HEK293T (cell line): ENCODE data around the gene GRK6.

Experiments
- CTCF ChIA-PET: fragments of 350-600 bp; formaldehyde crosslinking; extraction: SDS; loops from one replicate; lab custom pipeline; 2021; ENCODE audit warnings: antibody characterized with exemption, inconsistent platforms; lab: Yijun Ruan, JAX
- POLR2A ChIA-PET: fragments of 350-600 bp; formaldehyde crosslinking; extraction: SDS; loops from one replicate; lab custom pipeline; 2020; ENCODE audit warnings: antibody characterized with exemption, inconsistent platforms; lab: Yijun Ruan, JAX
- DNase-seq: peaks from one replicate; pipeline ENCODE4 v3.0.0; 2012; ENCODE audit warnings: mixed read lengths; ENCODE audit errors: extremely low spot score
- ARNT ChIP-seq: fragments of 450-650 bp; IDR thresholded peaks from 2 replicates; pipeline ENCODE4 v1.6.1; 2017; ENCODE audit warnings: mild to moderate bottlenecking
- BHLHE40 ChIP-seq: fragments of 450-650 bp; IDR thresholded peaks from 2 replicates; pipeline ENCODE4 v1.6.1; 2016; ENCODE audit warnings: mild to moderate bottlenecking, moderate library complexity, borderline replicate concordance
- CTBP1 ChIP-seq: fragments of 450-650 bp; IDR thresholded peaks from 2 replicates; pipeline ENCODE4 v1.6.1; 2016; ENCODE audit warnings: borderline replicate concordance
- ELF4 ChIP-seq: fragments of 450-650 bp; IDR thresholded peaks from 2 replicates; pipeline ENCODE4 v1.6.1; 2017; ENCODE audit warnings: antibody characterized with exemption
- FOXA1 ChIP-seq: fragments of 450-650 bp; IDR thresholded peaks from 2 replicates; pipeline ENCODE4 v1.6.1; 2016; ENCODE audit warnings: mild to moderate bottlenecking
- FOXK2 ChIP-seq: fragments of 450-650 bp; IDR thresholded peaks from 2 replicates; pipeline ENCODE4 v1.6.1; 2016; ENCODE audit warnings: mild to moderate bottlenecking
- FOXM1 ChIP-seq: fragments of 450-650 bp; IDR thresholded peaks from 2 replicates; pipeline ENCODE4 v1.6.1; 2017; ENCODE audit warnings: mild to moderate bottlenecking, borderline replicate concordance
- HDGF ChIP-seq: fragments of 450-650 bp; IDR thresholded peaks from 2 replicates; pipeline ENCODE4 v1.6.1; 2017; ENCODE audit warnings: antibody characterized with exemption, borderline replicate concordance
- L3MBTL2 ChIP-seq: fragments of 450-650 bp; conservative IDR thresholded peaks from 2 replicates; pipeline ENCODE4 v1.6.1; 2016; ENCODE audit warnings: mild to moderate bottlenecking
- LEF1 ChIP-seq: fragments of 450-650 bp; IDR thresholded peaks from 2 replicates; pipeline ENCODE4 v1.6.1; 2017; ENCODE audit warnings: mild to moderate bottlenecking, borderline replicate concordance
- NFRKB ChIP-seq: fragments of 450-650 bp; IDR thresholded peaks from 2 replicates; pipeline ENCODE4 v1.6.1; 2016; ENCODE audit warnings: mild to moderate bottlenecking, moderate library complexity
- PKNOX1 ChIP-seq: fragments of 450-650 bp; IDR thresholded peaks from 2 replicates; pipeline ENCODE4 v1.6.1; 2016
- SP1 ChIP-seq: fragments of 450-650 bp; IDR thresholded peaks from 2 replicates; pipeline ENCODE4 v1.6.1; 2017
- SUZ12 ChIP-seq: fragments of 450-650 bp; IDR thresholded peaks from 2 replicates; pipeline ENCODE4 v1.6.1; 2016; ENCODE audit warnings: mild to moderate bottlenecking
- TARDBP ChIP-seq: fragments of 450-650 bp; IDR thresholded peaks from 2 replicates; pipeline ENCODE4 v1.6.1; 2016
- ZNF384 ChIP-seq: fragments of 450-650 bp; IDR thresholded peaks from 2 replicates; pipeline ENCODE4 v1.6.1; 2016

GRK6 gene

GRCh38 chr5:177427919-177428573 is 1.6 kb downstream of the GRK6 start:
- CTCF ChIA-PET = interaction anchor here (0.6 to 3.2 kb wide), 4 partner anchors 10 to 24 kb away, joined by 3 to 23 read pairs (median 4); no protein-coding TSS in a partner anchor
- POLR2A ChIA-PET = interaction anchor here (0.6 to 4.7 kb wide), 13 partner anchors 9 to 115 kb away, joined by 3 to 69 read pairs (median 6); partner anchors contain the start of genes F12 and PRR7
- TF ChIP-seq PKNOX1 = no peak
- no peak for TF ChIP-seq CTBP1
- TF ChIP-seq SP1 = no peak
- TF ChIP-seq SUZ12 = no peak
- no peak for TF ChIP-seq HDGF
- TF ChIP-seq BHLHE40 = no peak
- TF ChIP-seq LEF1 = no peak
- no peak for TF ChIP-seq TARDBP
- no peak for TF ChIP-seq L3MBTL2
- no peak for TF ChIP-seq ARNT
- no peak for TF ChIP-seq ZNF384
- no peak for TF ChIP-seq FOXA1
- DNase-seq = no peak

DNA sequence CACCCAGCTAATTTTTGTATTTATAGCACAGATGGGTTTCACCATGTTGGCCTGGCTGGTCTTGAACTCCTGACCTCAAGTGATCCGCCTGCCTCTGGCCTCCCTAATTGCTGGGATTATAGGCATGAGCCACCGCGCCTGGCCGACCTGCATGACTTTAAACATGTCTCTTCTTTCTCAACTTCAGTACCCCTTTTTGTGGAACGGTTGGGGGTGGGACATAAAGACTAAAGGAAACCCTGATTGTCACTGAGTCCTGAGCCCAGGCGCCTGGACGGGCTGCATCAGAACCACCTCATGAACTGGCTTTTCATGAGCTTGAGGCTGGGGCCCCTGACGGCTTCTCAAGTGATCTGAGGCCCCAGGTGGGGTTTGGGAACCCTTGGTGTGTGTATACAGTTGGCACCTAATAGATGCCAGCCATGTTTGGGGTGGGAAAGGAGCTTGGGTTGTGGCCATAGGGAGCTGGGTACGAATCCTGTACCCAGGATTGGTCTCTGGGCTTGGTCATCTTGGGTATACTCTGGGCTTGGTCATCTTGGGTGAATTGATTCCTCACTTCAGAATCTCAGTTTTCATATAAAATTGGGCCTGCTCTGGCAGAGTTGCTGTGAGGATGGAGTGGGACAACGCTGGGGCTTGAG is 2.2 kb downstream of the GRK6 start:
- DNase-seq = no peak
- ChIA-PET CTCF (interaction anchor here (0.6 to 0.8 kb wide), 2 partner anchors 13 to 25 kb away, joined by 3 read pairs; no protein-coding TSS in a partner anchor), POLR2A (interaction anchor here (0.6 to 1.9 kb wide), 5 partner anchors 13 to 76 kb away, joined by 3 to 8 read pairs (median 3); no protein-coding TSS in a partner anchor)
- no peak for TF ChIP-seq LEF1
- TF ChIP-seq ELF4 = no peak
- no peak for TF ChIP-seq NFRKB
- TF ChIP-seq FOXM1 = no peak
- no peak for TF ChIP-seq ZNF384
- TF ChIP-seq SUZ12 = no peak
- TF ChIP-seq FOXA1 = no peak
- TF ChIP-seq ARNT = no peak
- TF ChIP-seq TARDBP = no peak
- TF ChIP-seq FOXK2 = no peak
- no peak for TF ChIP-seq SP1
- no peak for TF ChIP-seq BHLHE40
- TF ChIP-seq CTBP1 = no peak
- no peak for TF ChIP-seq PKNOX1
- TF ChIP-seq HDGF = no peak
- no peak for TF ChIP-seq L3MBTL2

GRCh38 chr5:177429248-177430040 is 3.0 kb downstream of the GRK6 start:
- no peak for DNase-seq
- TF ChIP-seq CTBP1 = no peak
- no peak for TF ChIP-seq FOXK2
- TF ChIP-seq FOXM1 = no peak
- TF ChIP-seq LEF1 = no peak
- TF ChIP-seq NFRKB = no peak
- TF ChIP-seq ELF4 = no peak
- TF ChIP-seq L3MBTL2 = no peak
- TF ChIP-seq ZNF384 = no peak
- no peak for TF ChIP-seq FOXA1
- no peak for TF ChIP-seq BHLHE40
- no peak for TF ChIP-seq PKNOX1
- TF ChIP-seq SUZ12 = no peak
- TF ChIP-seq SP1 = no peak
- TF ChIP-seq ARNT = no peak
- no peak for TF ChIP-seq TARDBP
- ChIA-PET POLR2A (interaction anchor here (0.7 to 1.9 kb wide), 5 partner anchors 12 to 27 kb away, joined by 3 to 8 read pairs (median 3); no protein-coding TSS in a partner anchor), CTCF (interaction anchor here (0.6 to 0.8 kb wide), 3 partner anchors 25 to 120 kb away, joined by 3 read pairs; no protein-coding TSS in a partner anchor)

DNA sequence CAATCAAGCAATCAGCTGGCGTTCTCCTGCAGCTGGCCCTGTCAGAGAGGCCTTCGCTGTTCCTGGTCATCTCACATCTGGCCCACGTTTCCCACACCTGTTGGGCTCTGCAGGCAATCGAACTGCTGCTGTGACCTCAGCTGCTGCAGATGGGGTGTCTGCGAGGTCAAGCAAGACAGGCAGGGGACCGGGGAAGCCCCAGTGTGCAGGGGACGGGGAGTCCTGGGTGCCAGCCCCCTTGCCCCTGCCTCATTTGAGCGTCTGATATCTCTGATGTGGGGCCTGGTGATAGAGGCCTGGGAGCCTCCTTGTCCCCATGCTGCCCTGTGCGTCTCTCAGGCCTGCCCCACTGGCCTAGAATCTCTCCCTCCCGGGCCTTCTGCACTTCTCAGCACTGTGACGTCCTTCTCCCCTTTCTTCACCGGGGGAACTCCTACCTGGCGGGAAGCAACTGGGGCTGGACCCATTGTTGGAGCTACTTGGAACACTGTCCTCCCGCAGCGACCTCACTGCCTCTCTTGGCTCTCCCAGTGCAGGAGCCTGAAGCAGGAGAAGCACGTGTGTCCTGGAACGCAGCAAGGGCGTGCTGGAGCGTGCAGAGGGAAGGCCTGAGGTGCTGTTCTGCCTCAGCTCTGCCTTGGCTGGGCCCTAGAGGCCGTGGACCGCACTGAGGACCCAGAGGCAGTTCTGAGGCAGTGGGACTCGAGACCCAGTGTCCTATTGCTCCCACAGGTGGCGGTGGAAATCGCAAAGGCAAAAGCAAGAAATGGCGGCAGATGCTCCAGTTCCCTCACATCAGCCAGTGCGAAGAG is 3.9 kb downstream of the GRK6 start:
- no peak for DNase-seq
- POLR2A ChIA-PET = interaction anchor here (0.9 kb wide), 1 partner anchor 28 kb away, joined by 3 read pairs; no protein-coding TSS in a partner anchor
- CTCF ChIA-PET = interaction anchor here (0.6 kb wide), 1 partner anchor 121 kb away, joined by 3 read pairs; no protein-coding TSS in a partner anchor
- no peak for TF ChIP-seq LEF1
- TF ChIP-seq FOXK2 = no peak
- TF ChIP-seq BHLHE40 = no peak
- no peak for TF ChIP-seq TARDBP

DNA sequence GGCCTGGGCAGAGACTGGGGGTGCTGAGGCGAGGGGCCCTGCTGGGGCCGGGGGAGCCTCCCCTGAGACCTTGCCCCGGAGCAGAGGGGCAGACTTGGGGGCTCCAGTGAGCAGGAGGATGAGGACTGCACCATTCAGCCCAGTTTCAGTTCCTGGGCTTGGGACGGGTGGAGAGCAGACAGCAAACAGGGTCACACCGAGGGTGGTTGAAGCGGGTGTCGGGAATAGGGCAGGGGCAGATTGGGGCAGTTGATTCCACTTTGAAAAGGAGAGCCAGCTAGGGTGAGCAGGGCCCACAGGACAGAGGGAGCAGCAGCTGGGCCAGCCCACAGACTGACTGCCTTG is 4.5 kb downstream of the GRK6 start:
- POLR2A ChIA-PET = no interaction called here
- TF ChIP-seq FOXM1 (no peak), ELF4 (no peak), TARDBP (no peak), FOXA1 (no peak), ARNT (no peak), BHLHE40 (no peak), ZNF384 (no peak), NFRKB (no peak), SUZ12 (no peak), LEF1 (no peak), SP1 (no peak), L3MBTL2 (no peak), HDGF (no peak)

More for the DNA sequence above, 4.5 kb downstream of the GRK6 start:
- CTCF ChIA-PET = no interaction called here
- DNase-seq = no peak
